Gastroesophageal sphincter (tissue), 3 donors: ENCODE measurements around the gene TMSB10.

Experiments used
- POLR2A ChIP-seq, 2 donors: fragments of 450-650 bp; IDR thresholded peaks; one replicate each; pipeline ENCODE4 v1.6.1; 2017; ENCODE audit warnings: antibody characterized with exemption in 2 of 2, mild to moderate bottlenecking in 2 of 2, moderate library complexity in 1 of 2
- TF ChIP-seq, protein P1 (sequence below), 4 experiments: fragments of 200-600 bp in 2 of 4; fragments of 450-650 bp in 2 of 4; sonication (generic) in 1 of 4; IDR thresholded peaks; one replicate each; pipeline ENCODE4 v1.5.1; 2017 to 2019; ENCODE audit warnings: antibody characterized with exemption in 4 of 4, mild to moderate bottlenecking in 2 of 4, moderate library complexity in 2 of 4

GRCh38 chr2:84896567-84896966, 8.9 kb upstream of the TMSB10 start:
- TF ChIP-seq, protein P1, sequence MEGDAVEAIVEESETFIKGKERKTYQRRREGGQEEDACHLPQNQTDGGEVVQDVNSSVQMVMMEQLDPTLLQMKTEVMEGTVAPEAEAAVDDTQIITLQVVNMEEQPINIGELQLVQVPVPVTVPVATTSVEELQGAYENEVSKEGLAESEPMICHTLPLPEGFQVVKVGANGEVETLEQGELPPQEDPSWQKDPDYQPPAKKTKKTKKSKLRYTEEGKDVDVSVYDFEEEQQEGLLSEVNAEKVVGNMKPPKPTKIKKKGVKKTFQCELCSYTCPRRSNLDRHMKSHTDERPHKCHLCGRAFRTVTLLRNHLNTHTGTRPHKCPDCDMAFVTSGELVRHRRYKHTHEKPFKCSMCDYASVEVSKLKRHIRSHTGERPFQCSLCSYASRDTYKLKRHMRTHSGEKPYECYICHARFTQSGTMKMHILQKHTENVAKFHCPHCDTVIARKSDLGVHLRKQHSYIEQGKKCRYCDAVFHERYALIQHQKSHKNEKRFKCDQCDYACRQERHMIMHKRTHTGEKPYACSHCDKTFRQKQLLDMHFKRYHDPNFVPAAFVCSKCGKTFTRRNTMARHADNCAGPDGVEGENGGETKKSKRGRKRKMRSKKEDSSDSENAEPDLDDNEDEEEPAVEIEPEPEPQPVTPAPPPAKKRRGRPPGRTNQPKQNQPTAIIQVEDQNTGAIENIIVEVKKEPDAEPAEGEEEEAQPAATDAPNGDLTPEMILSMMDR (IDR thresholded peaks at IDR 0.05) = no peak
- no peak for TF ChIP-seq POLR2A (IDR thresholded peaks at IDR 0.05)
